G401.6 (cell line): Measurements from ENCODE around the gene MYO1B.

Experiments used
- FAIRE-seq: peaks from 2 replicates; lab custom pipeline; 2012; peaks lifted over from hg19 to GRCh38; lab: Jason Lieb, UNC

MYO1B gene

GRCh38 chr2:191322828-191323506, 77.8 kb downstream of the MYO1B start:
- no peak for FAIRE-seq

- no peak for FAIRE-seq
Measured at GRCh38 chr2:191325651-191326365, 80.6 kb downstream of the MYO1B start.

- no peak for FAIRE-seq
Measured at GRCh38 chr2:191327484-191327883, 82.3 kb downstream of the MYO1B start.

- FAIRE-seq, result no peak
Measured at GRCh38 chr2:191328150-191328809, 83.1 kb downstream of the MYO1B start.

- FAIRE-seq, result no peak
Measured at GRCh38 chr2:191329841-191330240, 84.6 kb downstream of the MYO1B start.

- FAIRE-seq, result no peak
Measured at GRCh38 chr2:191333911-191334357, 88.7 kb downstream of the MYO1B start.

GRCh38 chr2:191335875-191336464, 90.8 kb downstream of the MYO1B start:
- FAIRE-seq, result no peak

GRCh38 chr2:191341436-191341835, 96.2 kb downstream of the MYO1B start:
- no peak for FAIRE-seq

GRCh38 chr2:191343796-191344338, 98.7 kb downstream of the MYO1B start:
- no peak for FAIRE-seq

- FAIRE-seq, result no peak
Measured at GRCh38 chr2:191345788-191346187, 100.6 kb downstream of the MYO1B start.

GRCh38 chr2:191347154-191347553, 102.0 kb downstream of the MYO1B start:
- no peak for FAIRE-seq

- FAIRE-seq, result no peak
Measured at GRCh38 chr2:191347881-191348280, 102.7 kb downstream of the MYO1B start.

GRCh38 chr2:191349990-191350389, 104.8 kb downstream of the MYO1B start:
- no peak for FAIRE-seq

- FAIRE-seq, result no peak
Measured at GRCh38 chr2:191350826-191351225, 105.6 kb downstream of the MYO1B start.

GRCh38 chr2:191351298-191351697, 106.1 kb downstream of the MYO1B start:
- no peak for FAIRE-seq

GRCh38 chr2:191351921-191352320, 106.7 kb downstream of the MYO1B start:
- FAIRE-seq, result no peak

GRCh38 chr2:191352536-191352935, 107.3 kb downstream of the MYO1B start:
- FAIRE-seq, result no peak

GRCh38 chr2:191355170-191355758, 110.1 kb downstream of the MYO1B start:
- no peak for FAIRE-seq

- no peak for FAIRE-seq
Measured at GRCh38 chr2:191357678-191358077, 112.5 kb downstream of the MYO1B start.

- no peak for FAIRE-seq
Measured at GRCh38 chr2:191358325-191359025, 113.3 kb downstream of the MYO1B start.

- no peak for FAIRE-seq
Measured at GRCh38 chr2:191359133-191359532, 113.9 kb downstream of the MYO1B start.

GRCh38 chr2:191360918-191361317, 115.7 kb downstream of the MYO1B start:
- no peak for FAIRE-seq
